Keratinocyte (primary cell): ENCODE data around the gene STKLD1. TPM values are rescaled to one million over a fixed set of nuclear protein-coding genes. Genes with fewer than 3 reads are reported as not detected.

Experiments used
- DNase-seq: peaks from one replicate; pipeline ENCODE4 v3.0.0-alpha.2; 2011; ENCODE audit warnings: low read depth, missing footprints, low spot score
- FAIRE-seq: peaks from 2 replicates; lab custom pipeline; 2011; peaks lifted over from hg19 to GRCh38; lab: Jason Lieb, UNC
- H2AFZ ChIP-seq: 2 replicates; pipeline ENCODE4 v1.6.0; 2012; ENCODE audit warnings: low read length, control low read depth, inconsistent platforms; ENCODE audit not compliant: control insufficient read depth
- H3K27ac ChIP-seq: 2 replicates; pipeline ENCODE4 v1.5.1; 2011; ENCODE audit warnings: low read length; ENCODE audit not compliant: control insufficient read depth, insufficient read depth
- H3K27me3 ChIP-seq: 3 replicates; pipeline ENCODE4 v1.6.0; 2011; ENCODE audit warnings: low read length; ENCODE audit not compliant: control insufficient read depth, insufficient read depth; ENCODE audit errors: extremely low read depth
- H3K36me3 ChIP-seq, 2 experiments: 2 replicates in 1 of 2; 3 replicates in 1 of 2; pipeline ENCODE4 v1.5.1; 2011; ENCODE audit warnings: low read length in 2 of 2, mild to moderate bottlenecking in 1 of 2; ENCODE audit not compliant: control insufficient read depth in 2 of 2, insufficient read depth in 2 of 2; ENCODE audit errors: extremely low read depth in 1 of 2
- H3K4me1 ChIP-seq: 3 replicates; pipeline ENCODE4 v1.5.1; 2011; ENCODE audit warnings: low read length; ENCODE audit not compliant: control insufficient read depth, insufficient read depth; ENCODE audit errors: extremely low read depth
- H3K4me2 ChIP-seq: 3 replicates; pipeline ENCODE4 v1.6.0; 2011; ENCODE audit warnings: low read depth, low read length; ENCODE audit not compliant: control insufficient read depth, insufficient read depth; ENCODE audit errors: extremely low read depth
- H3K4me3 ChIP-seq, 3 experiments: fragments of 200-600 bp in 1 of 3; sonication (generic) in 1 of 3; 2 replicates in 2 of 3; 3 replicates in 1 of 3; pipeline ENCODE4 v1.5.1; 2011 to 2016; ENCODE audit warnings: low read length in 3 of 3, mild to moderate bottlenecking in 3 of 3, control low read depth in 2 of 3, inconsistent platforms in 1 of 3, low read depth in 1 of 3, mixed read lengths in 1 of 3, mixed run types in 1 of 3, moderate library complexity in 1 of 3; ENCODE audit not compliant: control insufficient read depth in 2 of 3, insufficient read depth in 2 of 3; ENCODE audit errors: extremely low read depth in 1 of 3
- H3K79me2 ChIP-seq: 2 replicates; pipeline ENCODE4 v1.6.0; 2012; ENCODE audit warnings: low read length; ENCODE audit not compliant: control insufficient read depth, insufficient read depth
- H3K9ac ChIP-seq: 3 replicates; pipeline ENCODE4 v1.6.0; 2011; ENCODE audit warnings: low read length; ENCODE audit not compliant: control insufficient read depth, insufficient read depth; ENCODE audit errors: extremely low read depth
- H3K9me1 ChIP-seq: 3 replicates; pipeline ENCODE4 v1.6.0; 2011; ENCODE audit warnings: low read length; ENCODE audit not compliant: control insufficient read depth, insufficient read depth; ENCODE audit errors: extremely low read depth
- H3K9me3 ChIP-seq: 2 replicates; pipeline ENCODE4 v1.5.1; 2012; ENCODE audit warnings: low read depth, low read length; ENCODE audit not compliant: control insufficient read depth
- H4K20me1 ChIP-seq: 3 replicates; pipeline ENCODE4 v1.6.0; 2011; ENCODE audit warnings: low read length; ENCODE audit not compliant: control insufficient read depth, insufficient read depth; ENCODE audit errors: extremely low read depth
- EZH2 ChIP-seq: IDR thresholded peaks from one replicate; pipeline ENCODE4 v1.6.1; 2012; ENCODE audit warnings: inconsistent platforms, mild to moderate bottlenecking, low read length, moderate library complexity
- dilution Hi-C: fragments of 300-500 bp; cut with MboI; formaldehyde crosslinking; loops from one replicate; pipeline ENCODE4 v1.7.0; 2020; ENCODE audit warnings: low sequenced_read_pairs; ENCODE audit not compliant: extremely low pct_ligation_motif_present
- polyA plus RNA-seq, 5 experiments: library from polyadenylated mRNA; depleted of rRNA in 3 of 5; stranded (reverse) in 3 of 5; stranded (forward) in 1 of 5; unstranded in 1 of 5; fragments of >200 nt; gene quantifications; 1 replicate in 1 of 5; 2 replicates in 3 of 5; 3 replicates in 1 of 5; pipeline versions ENCODE4 v1.2.1 to v1.2.3, GENCODE V29; 2011 to 2012; ENCODE audit warnings: missing spikeins in 2 of 5, low read depth in 1 of 5, low replicate concordance in 1 of 5
- TF ChIP-seq, protein P1 (sequence below), 3 experiments: IDR thresholded peaks in 1 of 3; conservative IDR thresholded peaks in 1 of 3; optimal IDR thresholded peaks in 1 of 3; 2 replicates in 2 of 3; 3 replicates in 1 of 3; pipeline versions ENCODE3 to v1.5.1; 2011; ENCODE audit warnings: low read length in 3 of 3, mild to moderate bottlenecking in 3 of 3, moderate library complexity in 2 of 3, control low read depth in 1 of 3, inconsistent platforms in 1 of 3; ENCODE audit not compliant: insufficient read depth in 2 of 3; ENCODE audit errors: extremely low read depth in 1 of 3

STKLD1 gene
- polyA plus RNA-seq, 1 donor (not counting 4 experiments of a cell fraction or from before 2014, with no cell fraction given): 0.77 TPM

DNA sequence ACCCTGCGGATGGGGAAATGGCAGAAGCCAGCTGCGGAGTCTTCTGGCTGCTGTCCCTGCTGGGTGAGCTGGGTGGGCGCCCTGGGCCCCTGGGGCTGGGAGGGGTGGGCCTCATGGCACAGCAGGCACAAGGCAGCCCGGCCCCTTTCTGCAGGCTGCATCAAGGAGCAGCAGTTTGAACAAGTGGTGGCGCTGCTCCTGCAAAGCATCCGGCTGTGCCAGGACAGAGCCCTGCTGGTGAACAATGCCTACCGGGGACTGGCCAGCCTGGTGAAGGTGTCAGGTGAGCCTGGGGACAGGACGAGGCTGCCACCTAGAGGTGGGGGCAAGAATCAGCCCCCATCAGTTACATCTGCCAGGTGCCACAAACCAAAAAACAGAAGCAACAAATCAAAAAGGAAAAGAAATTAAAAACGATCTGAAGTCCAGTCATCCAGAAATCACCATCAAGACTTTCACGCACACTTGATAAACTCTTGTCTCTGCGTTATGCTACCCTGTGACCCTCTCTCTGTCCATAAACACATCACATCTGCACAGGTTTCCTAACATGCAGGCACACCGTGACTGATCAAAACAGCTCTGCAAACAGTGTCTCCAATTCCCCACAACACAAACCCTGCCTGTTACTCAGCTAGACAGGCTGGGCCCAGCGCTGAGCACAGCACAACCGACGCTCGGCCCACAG lies 27.7 kb downstream of the STKLD1 start:
- no peak overlapping the region for H3K4me3 ChIP-seq
- no peaks in the 10 kb centered on the region for H3K9me1 ChIP-seq
- H3K36me3 ChIP-seq: peaks cover 18 to 19% of the 10 kb centered on the region in 2 experiments
- H3K4me1 ChIP-seq: no peaks in the 10 kb centered on the region
- peak; percentile 86 for FAIRE-seq
- dilution Hi-C loops: no loop called here
- H3K4me2 ChIP-seq: no peak overlapping the region
- no peak overlapping the region for H3K9ac ChIP-seq
- no peak overlapping the region for H2AFZ ChIP-seq
- H4K20me1 ChIP-seq: peaks cover 4% of the 10 kb centered on the region
- no peaks in the 10 kb centered on the region for H3K27me3 ChIP-seq
- DNase-seq: peak; percentile 70
- no peaks in the 10 kb centered on the region for H3K9me3 ChIP-seq
- TF ChIP-seq, protein P1, sequence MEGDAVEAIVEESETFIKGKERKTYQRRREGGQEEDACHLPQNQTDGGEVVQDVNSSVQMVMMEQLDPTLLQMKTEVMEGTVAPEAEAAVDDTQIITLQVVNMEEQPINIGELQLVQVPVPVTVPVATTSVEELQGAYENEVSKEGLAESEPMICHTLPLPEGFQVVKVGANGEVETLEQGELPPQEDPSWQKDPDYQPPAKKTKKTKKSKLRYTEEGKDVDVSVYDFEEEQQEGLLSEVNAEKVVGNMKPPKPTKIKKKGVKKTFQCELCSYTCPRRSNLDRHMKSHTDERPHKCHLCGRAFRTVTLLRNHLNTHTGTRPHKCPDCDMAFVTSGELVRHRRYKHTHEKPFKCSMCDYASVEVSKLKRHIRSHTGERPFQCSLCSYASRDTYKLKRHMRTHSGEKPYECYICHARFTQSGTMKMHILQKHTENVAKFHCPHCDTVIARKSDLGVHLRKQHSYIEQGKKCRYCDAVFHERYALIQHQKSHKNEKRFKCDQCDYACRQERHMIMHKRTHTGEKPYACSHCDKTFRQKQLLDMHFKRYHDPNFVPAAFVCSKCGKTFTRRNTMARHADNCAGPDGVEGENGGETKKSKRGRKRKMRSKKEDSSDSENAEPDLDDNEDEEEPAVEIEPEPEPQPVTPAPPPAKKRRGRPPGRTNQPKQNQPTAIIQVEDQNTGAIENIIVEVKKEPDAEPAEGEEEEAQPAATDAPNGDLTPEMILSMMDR (optimal IDR thresholded peaks at IDR 0.05 in 1 of 3, IDR thresholded peaks at IDR 0.05 in 1 of 3, conservative IDR thresholded peaks at IDR 0.05 in 1 of 3; ENCODE audit: extremely low read depth in 1 of 3, insufficient read depth in 2 of 3, low read length in 3 of 3): peak; percentile 75 to 90 (median 89)
- no peak for TF ChIP-seq EZH2
- no peak overlapping the region for H3K27ac ChIP-seq
- no peaks in the 10 kb centered on the region for H3K79me2 ChIP-seq

DNA sequence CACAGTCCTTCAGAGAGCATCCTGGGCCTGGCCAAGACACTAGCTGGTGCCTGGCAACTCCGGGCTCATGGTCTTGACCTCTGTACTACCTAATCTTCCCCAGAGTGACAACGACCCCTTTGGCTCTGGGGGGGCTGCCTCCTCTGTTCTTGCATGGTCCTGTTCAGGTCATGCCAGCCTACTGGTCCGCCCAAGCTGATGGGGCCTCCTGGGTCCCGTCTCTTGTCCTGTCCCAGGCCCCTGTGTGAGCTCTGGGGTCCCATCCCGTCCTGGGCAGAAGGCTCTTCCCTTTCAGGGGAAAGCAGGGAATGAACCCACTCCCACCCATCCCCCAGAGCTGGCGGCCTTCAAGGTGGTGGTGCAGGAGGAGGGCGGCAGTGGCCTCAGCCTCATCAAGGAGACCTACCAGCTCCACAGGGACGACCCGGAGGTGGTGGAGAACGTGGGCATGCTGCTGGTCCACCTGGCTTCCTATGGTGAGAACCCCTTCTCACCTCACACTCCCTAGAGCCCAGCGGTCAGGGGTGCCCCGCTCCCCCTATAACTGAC lies 28.4 kb downstream of the STKLD1 start:
- dilution Hi-C loops: no loop called here
- H3K36me3 ChIP-seq: peaks cover 21% of the 10 kb centered on the region in 2 experiments
- no peak for TF ChIP-seq EZH2
- TF ChIP-seq, protein P1 (optimal IDR thresholded peaks at IDR 0.05 in 1 of 3, IDR thresholded peaks at IDR 0.05 in 1 of 3, conservative IDR thresholded peaks at IDR 0.05 in 1 of 3; ENCODE audit: extremely low read depth in 1 of 3, insufficient read depth in 2 of 3, low read length in 3 of 3): no peak

More for the DNA sequence above, 28.4 kb downstream of the STKLD1 start:
- DNase-seq (no peak), FAIRE-seq (no peak)
- Histone ChIP-seq H3K9me3 (no peaks in the 10 kb centered on the region), H4K20me1 (peaks cover 4% of the 10 kb centered on the region), H3K4me1 (no peaks in the 10 kb centered on the region), H3K79me2 (no peaks in the 10 kb centered on the region), H3K27ac (no peak overlapping the region), H3K9me1 (no peaks in the 10 kb centered on the region), H3K9ac (no peak overlapping the region), H2AFZ (no peak overlapping the region), H3K4me2 (no peak overlapping the region), H3K27me3 (no peaks in the 10 kb centered on the region), H3K4me3 (no peak overlapping the region)
